ENCODE results near the gene TSHZ3. TPM values are rescaled to one million over a fixed set of nuclear protein-coding genes. Genes with fewer than 3 reads are reported as not detected.

TSHZ3 gene
- polyA plus RNA-seq, 1 donor from 2014 or later: 2.4 TPM

DNA sequence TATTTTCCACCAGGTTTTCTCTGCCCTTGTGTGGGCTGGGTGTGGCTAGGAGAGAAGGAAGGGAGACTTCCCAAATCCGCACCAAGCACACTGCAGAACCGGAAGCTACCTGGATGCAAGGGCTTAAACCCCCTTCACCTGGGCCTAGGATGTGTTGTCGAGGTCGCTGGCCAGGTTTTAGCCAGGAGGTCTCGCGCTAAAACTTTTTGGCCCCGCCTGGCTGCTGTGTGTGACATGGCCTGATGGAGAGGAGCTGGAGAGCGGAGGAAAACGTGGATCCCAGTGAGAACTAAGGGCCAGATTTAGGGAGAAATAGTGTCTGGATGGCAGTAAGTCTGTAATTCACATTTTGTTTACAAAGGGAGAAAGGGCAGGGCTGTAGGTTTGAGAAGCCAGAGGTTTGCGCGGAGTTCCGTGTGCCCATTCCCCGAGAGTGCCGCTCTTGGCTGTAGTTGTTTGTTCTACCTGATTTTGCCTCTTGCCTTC lies 3.1 kb upstream of the TSHZ3 start:
- Histone ChIP-seq H3K4me2 (ENCODE audit: low read length) (no peak overlapping the region), H3K27ac (ENCODE audit: low read length) (no peak overlapping the region), H3K79me2 (replicated peaks; ENCODE audit: insufficient read depth, low read length) (peaks cover 6% of the 10 kb centered on the region), H3K36me3 (ENCODE audit: insufficient read depth, low read length) (no peaks in the 10 kb centered on the region), H3K9me2 (ENCODE audit: insufficient read depth, low read length) (no peaks in the 10 kb centered on the region), H3K9ac (ENCODE audit: low read length) (no peak overlapping the region), H3K4me3 (ENCODE audit: low read length) (peak overlapping the region; percentile 68), H3F3A (ENCODE audit: insufficient read depth, low read length, poor library complexity, severe bottlenecking) (no peaks in the 10 kb centered on the region), H3K27me3 (ENCODE audit: insufficient read depth, low read depth, low read length) (peaks cover 79% of the 10 kb centered on the region), H3K9me3 (ENCODE audit: low read length) (no peaks in the 10 kb centered on the region), H2AFZ (ENCODE audit: low read depth, low read length) (no peak overlapping the region), H4K20me1 (ENCODE audit: insufficient read depth) (no peaks in the 10 kb centered on the region)
- TF ChIP-seq, protein P1, sequence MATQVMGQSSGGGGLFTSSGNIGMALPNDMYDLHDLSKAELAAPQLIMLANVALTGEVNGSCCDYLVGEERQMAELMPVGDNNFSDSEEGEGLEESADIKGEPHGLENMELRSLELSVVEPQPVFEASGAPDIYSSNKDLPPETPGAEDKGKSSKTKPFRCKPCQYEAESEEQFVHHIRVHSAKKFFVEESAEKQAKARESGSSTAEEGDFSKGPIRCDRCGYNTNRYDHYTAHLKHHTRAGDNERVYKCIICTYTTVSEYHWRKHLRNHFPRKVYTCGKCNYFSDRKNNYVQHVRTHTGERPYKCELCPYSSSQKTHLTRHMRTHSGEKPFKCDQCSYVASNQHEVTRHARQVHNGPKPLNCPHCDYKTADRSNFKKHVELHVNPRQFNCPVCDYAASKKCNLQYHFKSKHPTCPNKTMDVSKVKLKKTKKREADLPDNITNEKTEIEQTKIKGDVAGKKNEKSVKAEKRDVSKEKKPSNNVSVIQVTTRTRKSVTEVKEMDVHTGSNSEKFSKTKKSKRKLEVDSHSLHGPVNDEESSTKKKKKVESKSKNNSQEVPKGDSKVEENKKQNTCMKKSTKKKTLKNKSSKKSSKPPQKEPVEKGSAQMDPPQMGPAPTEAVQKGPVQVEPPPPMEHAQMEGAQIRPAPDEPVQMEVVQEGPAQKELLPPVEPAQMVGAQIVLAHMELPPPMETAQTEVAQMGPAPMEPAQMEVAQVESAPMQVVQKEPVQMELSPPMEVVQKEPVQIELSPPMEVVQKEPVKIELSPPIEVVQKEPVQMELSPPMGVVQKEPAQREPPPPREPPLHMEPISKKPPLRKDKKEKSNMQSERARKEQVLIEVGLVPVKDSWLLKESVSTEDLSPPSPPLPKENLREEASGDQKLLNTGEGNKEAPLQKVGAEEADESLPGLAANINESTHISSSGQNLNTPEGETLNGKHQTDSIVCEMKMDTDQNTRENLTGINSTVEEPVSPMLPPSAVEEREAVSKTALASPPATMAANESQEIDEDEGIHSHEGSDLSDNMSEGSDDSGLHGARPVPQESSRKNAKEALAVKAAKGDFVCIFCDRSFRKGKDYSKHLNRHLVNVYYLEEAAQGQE (IDR thresholded peaks at IDR 0.05; ENCODE audit: borderline replicate concordance): no peak
- TF ChIP-seq RAD21 (conservative IDR thresholded peaks at IDR 0.05): no peak
- TF ChIP-seq POLR2AphosphoS5 (IDR thresholded peaks at IDR 0.05): no peak
- no peak for TF ChIP-seq SMC3 (conservative IDR thresholded peaks at IDR 0.05; ENCODE audit: poor library complexity)
- no peak for TF ChIP-seq EZH2 (IDR thresholded peaks at IDR 0.05; ENCODE audit: borderline replicate concordance, insufficient read depth, low read length, poor library complexity, severe bottlenecking)
- TF ChIP-seq EP300 (conservative IDR thresholded peaks at IDR 0.05; ENCODE audit: poor library complexity, severe bottlenecking): no peak
- no peak for TF ChIP-seq MXI1 (conservative IDR thresholded peaks at IDR 0.05; ENCODE audit: poor library complexity, severe bottlenecking)
- TF ChIP-seq, protein P2, sequence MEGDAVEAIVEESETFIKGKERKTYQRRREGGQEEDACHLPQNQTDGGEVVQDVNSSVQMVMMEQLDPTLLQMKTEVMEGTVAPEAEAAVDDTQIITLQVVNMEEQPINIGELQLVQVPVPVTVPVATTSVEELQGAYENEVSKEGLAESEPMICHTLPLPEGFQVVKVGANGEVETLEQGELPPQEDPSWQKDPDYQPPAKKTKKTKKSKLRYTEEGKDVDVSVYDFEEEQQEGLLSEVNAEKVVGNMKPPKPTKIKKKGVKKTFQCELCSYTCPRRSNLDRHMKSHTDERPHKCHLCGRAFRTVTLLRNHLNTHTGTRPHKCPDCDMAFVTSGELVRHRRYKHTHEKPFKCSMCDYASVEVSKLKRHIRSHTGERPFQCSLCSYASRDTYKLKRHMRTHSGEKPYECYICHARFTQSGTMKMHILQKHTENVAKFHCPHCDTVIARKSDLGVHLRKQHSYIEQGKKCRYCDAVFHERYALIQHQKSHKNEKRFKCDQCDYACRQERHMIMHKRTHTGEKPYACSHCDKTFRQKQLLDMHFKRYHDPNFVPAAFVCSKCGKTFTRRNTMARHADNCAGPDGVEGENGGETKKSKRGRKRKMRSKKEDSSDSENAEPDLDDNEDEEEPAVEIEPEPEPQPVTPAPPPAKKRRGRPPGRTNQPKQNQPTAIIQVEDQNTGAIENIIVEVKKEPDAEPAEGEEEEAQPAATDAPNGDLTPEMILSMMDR (IDR thresholded peaks at IDR 0.05; ENCODE audit: poor library complexity, severe bottlenecking): no peak
- TF ChIP-seq TAF1 (IDR thresholded peaks at IDR 0.05; ENCODE audit: low read depth): no peak

GRCh38 chr19:31351855-31352195 lies 2.6 kb upstream of the TSHZ3 start:
- Histone ChIP-seq H4K20me1 (ENCODE audit: insufficient read depth) (no peaks in the 10 kb centered on the region), H3K27ac (ENCODE audit: low read length) (no peak overlapping the region), H2AFZ (ENCODE audit: low read depth, low read length) (no peak overlapping the region)

More at GRCh38 chr19:31351855-31352195, 2.6 kb upstream of the TSHZ3 start:
- H3K79me2 ChIP-seq (replicated peaks; ENCODE audit: insufficient read depth, low read length): peaks cover 10% of the 10 kb centered on the region
- H3K4me2 ChIP-seq (ENCODE audit: low read length): no peak overlapping the region
- TF ChIP-seq EP300 (conservative IDR thresholded peaks at IDR 0.05; ENCODE audit: poor library complexity, severe bottlenecking) (no peak), SMC3 (conservative IDR thresholded peaks at IDR 0.05; ENCODE audit: poor library complexity) (no peak), TAF1 (IDR thresholded peaks at IDR 0.05; ENCODE audit: low read depth) (no peak), POLR2AphosphoS5 (IDR thresholded peaks at IDR 0.05) (no peak), MXI1 (conservative IDR thresholded peaks at IDR 0.05; ENCODE audit: poor library complexity, severe bottlenecking) (no peak), RAD21 (conservative IDR thresholded peaks at IDR 0.05) (no peak), EZH2 (IDR thresholded peaks at IDR 0.05; ENCODE audit: borderline replicate concordance, insufficient read depth, low read length, poor library complexity, severe bottlenecking) (no peak)
- TF ChIP-seq, protein P1 (IDR thresholded peaks at IDR 0.05; ENCODE audit: borderline replicate concordance): no peak
- TF ChIP-seq, protein P2 (IDR thresholded peaks at IDR 0.05; ENCODE audit: poor library complexity, severe bottlenecking): no peak
- peaks cover 74% of the 10 kb centered on the region for H3K27me3 ChIP-seq (ENCODE audit: insufficient read depth, low read depth, low read length)
- H3K4me3 ChIP-seq (ENCODE audit: low read length): peak overlapping the region; percentile 68
- no peaks in the 10 kb centered on the region for H3F3A ChIP-seq (ENCODE audit: insufficient read depth, low read length, poor library complexity, severe bottlenecking)
- H3K36me3 ChIP-seq (ENCODE audit: insufficient read depth, low read length): no peaks in the 10 kb centered on the region
- no peak overlapping the region for H3K9ac ChIP-seq (ENCODE audit: low read length)
- H3K9me3 ChIP-seq (ENCODE audit: low read length): no peaks in the 10 kb centered on the region
- H3K9me2 ChIP-seq (ENCODE audit: insufficient read depth, low read length): no peaks in the 10 kb centered on the region
